Gastroesophageal sphincter (tissue), 4 donors: Measurements from ENCODE around the gene KNTC1. TPM values are rescaled to one million over a fixed set of nuclear protein-coding genes. Genes with fewer than 3 reads are reported as not detected.
"Not testable (repeated sequence)": the region's sequence is repeated elsewhere in the genome, so short reads cannot be mapped to it uniquely, and the experiment has no call there.

Source experiments
- ATAC-seq: fragments of 150-250 bp; one replicate; pipeline ENCODE4 v1.9.1; 2016; ENCODE audit warnings: mild to moderate bottlenecking, moderate library complexity
- H3K27ac ChIP-seq, 4 donors: fragments of 200-600 bp; sonication (generic) in 3 of 4; 1 replicate in 3 of 4; 2 replicates in 1 of 4; pipeline ENCODE4 v1.5.1; 2016 to 2019
- H3K27me3 ChIP-seq: fragments of 200-600 bp; sonication (generic); one replicate; pipeline ENCODE4 v1.5.1; 2019
- H3K36me3 ChIP-seq, 2 donors: fragments of 200-600 bp; sonication (generic); one replicate each; pipeline ENCODE4 v1.5.1; 2019; ENCODE audit warnings: control low read depth in 1 of 2
- H3K4me1 ChIP-seq, 3 donors: fragments of 200-600 bp; sonication (generic); 1 replicate in 2 of 3; 2 replicates in 1 of 3; pipeline ENCODE4 v1.5.1; 2016 to 2019; ENCODE audit warnings: control low read depth in 2 of 3
- H3K4me3 ChIP-seq, 2 donors: fragments of 200-600 bp; sonication (generic); one replicate each; pipeline ENCODE4 v1.5.1; 2019; ENCODE audit warnings: mild to moderate bottlenecking in 1 of 2, moderate library complexity in 1 of 2
- H3K9me3 ChIP-seq, 3 donors: fragments of 200-600 bp; sonication (generic); one replicate each; pipeline ENCODE4 v1.5.1; 2017 to 2019; ENCODE audit warnings: control low read depth in 2 of 3
- EP300 ChIP-seq: sonication (generic); formaldehyde crosslinking; IDR thresholded peaks from one replicate; pipeline ENCODE4 v1.6.1; 2017; ENCODE audit warnings: antibody characterized with exemption, mild to moderate bottlenecking
- POLR2A ChIP-seq, 2 donors: fragments of 450-650 bp; IDR thresholded peaks; one replicate each; pipeline ENCODE4 v1.6.1; 2017; ENCODE audit warnings: antibody characterized with exemption in 2 of 2, mild to moderate bottlenecking in 2 of 2, moderate library complexity in 1 of 2
- POLR2AphosphoS5 ChIP-seq: sonication (generic); formaldehyde crosslinking; IDR thresholded peaks from one replicate; pipeline ENCODE4 v1.6.1; 2017; ENCODE audit warnings: antibody characterized with exemption
- WGBS, 2 donors: methylation state at CpG; one replicate each; pipeline ENCODE4 v1.1.5; 2018; ENCODE audit warnings: low coverage in 1 of 2; 5-methylcytosine and 5-hydroxymethylcytosine counted together
- total RNA-seq, 4 donors: library from RNA; depleted of rRNA; stranded (reverse); fragments of >200 nt; gene quantifications; one replicate each; pipeline ENCODE4 v1.1.0, GENCODE V29; 2016
- TF ChIP-seq, protein P1 (sequence below), 4 experiments: fragments of 200-600 bp in 2 of 4; fragments of 450-650 bp in 2 of 4; sonication (generic) in 1 of 4; IDR thresholded peaks; one replicate each; pipeline ENCODE4 v1.5.1; 2017 to 2019; ENCODE audit warnings: antibody characterized with exemption in 4 of 4, mild to moderate bottlenecking in 2 of 4, moderate library complexity in 2 of 4

KNTC1 gene
- total RNA-seq, 4 donors from 2014 or later = 3.5 to 15.9 (median 10.4) TPM

DNA sequence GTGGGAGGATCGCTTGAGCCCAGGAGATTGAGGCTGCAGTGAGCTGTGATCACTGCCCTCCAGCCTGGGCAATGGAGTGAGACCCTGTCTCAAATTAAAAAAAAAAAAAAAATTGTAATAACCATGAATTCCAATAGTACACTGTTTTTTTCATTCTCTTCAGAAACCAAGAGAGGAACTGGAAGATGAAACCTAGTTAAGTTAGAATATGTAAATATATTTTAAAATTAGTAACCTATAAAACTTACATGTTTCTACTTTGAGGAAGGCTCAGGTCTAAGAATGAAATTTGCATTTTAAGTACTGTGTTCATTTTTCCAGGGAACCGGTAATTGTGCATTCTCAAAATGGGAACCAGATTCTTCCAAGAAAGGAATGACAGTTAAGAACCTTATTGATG, 18.8 kb downstream of the KNTC1 start:
- Histone ChIP-seq H3K36me3 (peaks cover 0 to 58% of the 10 kb centered on the region in 2 donors), H3K27me3 (no peaks in the 10 kb centered on the region), H3K4me3 (no peak overlapping the region), H3K9me3 (no peaks in the 10 kb centered on the region), H3K27ac (no peak overlapping the region), H3K4me1 (no peaks in the 10 kb centered on the region)
- WGBS, 2 donors = 92 to 100% methylated on average over 1 to 2 of the region's 2 CpGs
- no peak for ATAC-seq
- TF ChIP-seq, protein P1, sequence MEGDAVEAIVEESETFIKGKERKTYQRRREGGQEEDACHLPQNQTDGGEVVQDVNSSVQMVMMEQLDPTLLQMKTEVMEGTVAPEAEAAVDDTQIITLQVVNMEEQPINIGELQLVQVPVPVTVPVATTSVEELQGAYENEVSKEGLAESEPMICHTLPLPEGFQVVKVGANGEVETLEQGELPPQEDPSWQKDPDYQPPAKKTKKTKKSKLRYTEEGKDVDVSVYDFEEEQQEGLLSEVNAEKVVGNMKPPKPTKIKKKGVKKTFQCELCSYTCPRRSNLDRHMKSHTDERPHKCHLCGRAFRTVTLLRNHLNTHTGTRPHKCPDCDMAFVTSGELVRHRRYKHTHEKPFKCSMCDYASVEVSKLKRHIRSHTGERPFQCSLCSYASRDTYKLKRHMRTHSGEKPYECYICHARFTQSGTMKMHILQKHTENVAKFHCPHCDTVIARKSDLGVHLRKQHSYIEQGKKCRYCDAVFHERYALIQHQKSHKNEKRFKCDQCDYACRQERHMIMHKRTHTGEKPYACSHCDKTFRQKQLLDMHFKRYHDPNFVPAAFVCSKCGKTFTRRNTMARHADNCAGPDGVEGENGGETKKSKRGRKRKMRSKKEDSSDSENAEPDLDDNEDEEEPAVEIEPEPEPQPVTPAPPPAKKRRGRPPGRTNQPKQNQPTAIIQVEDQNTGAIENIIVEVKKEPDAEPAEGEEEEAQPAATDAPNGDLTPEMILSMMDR (IDR thresholded peaks at IDR 0.05) = no peak
- TF ChIP-seq POLR2AphosphoS5 (no peak), POLR2A (IDR thresholded peaks at IDR 0.05) (no peak), EP300 (no peak)

- WGBS, 2 donors = 66 to 76% methylated on average over 4 to 5 of the region's 5 CpGs
- ATAC-seq = no peak
- no peaks in the 10 kb centered on the region for H3K9me3 ChIP-seq
Measured at GRCh38 chr12:122547330-122547729, 20.3 kb downstream of the KNTC1 start.

DNA sequence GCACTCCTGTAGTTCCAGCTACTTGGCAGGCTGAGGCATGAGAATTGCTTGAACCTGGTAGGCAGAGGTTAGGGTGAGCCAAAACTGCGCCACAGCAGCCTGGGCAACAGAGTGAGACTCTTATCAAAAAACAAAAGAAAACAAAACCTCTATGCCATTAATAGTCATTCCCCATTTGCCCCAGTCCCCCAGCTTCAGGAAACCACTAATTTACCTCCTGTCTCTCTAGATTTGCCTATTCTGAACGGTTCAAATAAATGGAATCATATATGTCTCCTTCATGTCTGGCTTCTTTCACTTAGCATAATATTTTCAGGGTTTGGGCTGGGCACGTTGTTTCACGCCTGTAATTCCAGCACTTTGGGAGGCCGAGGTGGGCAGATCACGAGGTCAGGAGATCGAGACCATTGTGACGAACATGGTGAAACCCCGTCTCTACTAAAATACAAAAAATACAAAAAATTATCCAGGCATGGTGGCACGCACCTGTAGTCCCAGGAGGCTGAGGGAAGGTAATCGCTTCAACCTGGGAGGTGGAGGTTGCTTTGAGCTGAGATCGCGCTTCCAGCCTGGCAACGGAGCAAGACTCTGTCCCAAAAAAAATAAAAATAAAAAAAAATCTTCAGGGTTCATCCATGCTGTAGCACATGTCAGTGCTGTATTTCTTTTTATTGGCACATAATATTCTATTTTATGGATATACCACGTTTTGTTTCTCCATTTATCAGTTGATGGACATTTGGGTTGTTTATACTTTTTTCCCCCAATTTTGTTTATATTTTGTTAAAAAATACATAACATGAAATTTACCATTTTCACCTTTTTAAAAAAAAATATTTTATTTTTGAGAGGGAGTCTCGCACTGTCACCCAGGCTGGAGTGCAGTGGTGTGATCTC, 31.9 kb downstream of the KNTC1 start:
- no peak for ATAC-seq
- Histone ChIP-seq H3K36me3 (peaks cover 0 to 60% of the 10 kb centered on the region in 2 donors), H3K9me3 (no peaks in the 10 kb centered on the region), H3K4me3 (no peak overlapping the region), H3K27me3 (no peaks in the 10 kb centered on the region), H3K27ac (no peak overlapping the region), H3K4me1 (no peaks in the 10 kb centered on the region)
- WGBS, 2 donors = 97 to 98% methylated on average over 8 to 12 of the region's 16 CpGs
- TF ChIP-seq, protein P1 (IDR thresholded peaks at IDR 0.05) = no peak
- TF ChIP-seq EP300 (no peak), POLR2AphosphoS5 (no peak), POLR2A (IDR thresholded peaks at IDR 0.05) (no peak)

More at GRCh38 chr12:122547330-122547729, 20.3 kb downstream of the KNTC1 start:
- no peak overlapping the region for H3K27ac ChIP-seq
- H3K27me3 ChIP-seq = no peaks in the 10 kb centered on the region
- no peak overlapping the region for H3K4me3 ChIP-seq
- TF ChIP-seq, protein P1 (IDR thresholded peaks at IDR 0.05) = no peak
- TF ChIP-seq POLR2A (IDR thresholded peaks at IDR 0.05) (no peak), EP300 (no peak), POLR2AphosphoS5 (no peak)
- H3K4me1 ChIP-seq = no peaks in the 10 kb centered on the region
- peaks cover 0 to 70% of the 10 kb centered on the region in 2 donors for H3K36me3 ChIP-seq

DNA sequence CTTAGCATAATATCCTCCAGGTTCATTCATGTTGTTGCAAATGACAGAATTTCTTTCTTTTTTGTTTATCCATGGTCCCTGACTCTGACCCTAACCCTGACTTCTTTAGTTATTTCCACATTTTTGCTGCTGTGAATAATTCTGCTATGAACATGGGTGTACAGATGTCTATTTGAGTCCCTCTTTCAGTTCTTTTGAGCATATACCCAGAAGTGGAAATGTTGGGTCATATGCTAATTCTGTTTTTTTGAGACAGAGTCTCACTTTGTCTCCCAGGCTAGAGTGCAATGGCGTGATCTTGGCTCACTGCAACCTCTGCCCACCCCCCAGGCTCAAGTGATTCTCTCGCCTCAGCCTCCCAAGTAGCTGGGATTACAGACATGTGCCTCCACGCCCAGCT, 33.1 kb downstream of the KNTC1 start:
- no peak overlapping the region for H3K27ac ChIP-seq
- no peak overlapping the region for H3K4me3 ChIP-seq
- 100% methylated on average over 2 to 3 of the region's 3 CpGs for WGBS, 2 donors
- no peaks in the 10 kb centered on the region for H3K9me3 ChIP-seq
- H3K4me1 ChIP-seq = no peaks in the 10 kb centered on the region
- TF ChIP-seq POLR2AphosphoS5 = no peak
- TF ChIP-seq, protein P1 (IDR thresholded peaks at IDR 0.05) = no peak
- TF ChIP-seq POLR2A (IDR thresholded peaks at IDR 0.05) = no peak
- no peak for ATAC-seq
- H3K36me3 ChIP-seq = peaks cover 0 to 68% of the 10 kb centered on the region in 2 donors
- no peaks in the 10 kb centered on the region for H3K27me3 ChIP-seq

- WGBS, 2 donors = 79 to 95% methylated on average over 4 of the region's 4 CpGs
- ATAC-seq = no peak
- H3K27me3 ChIP-seq = no peaks in the 10 kb centered on the region
- no peaks in the 10 kb centered on the region for H3K9me3 ChIP-seq
- no peak overlapping the region for H3K27ac ChIP-seq
- no peaks in the 10 kb centered on the region for H3K4me1 ChIP-seq
- H3K4me3 ChIP-seq = no peak overlapping the region
- H3K36me3 ChIP-seq = peaks cover 0 to 46% of the 10 kb centered on the region in 2 donors
- TF ChIP-seq POLR2A (IDR thresholded peaks at IDR 0.05) = no peak
- TF ChIP-seq, protein P1 (IDR thresholded peaks at IDR 0.05) = no peak
Measured at GRCh38 chr12:122563361-122563760, 36.3 kb downstream of the KNTC1 start.

- H3K4me1 ChIP-seq, H3K27me3 ChIP-seq, H3K9me3 ChIP-seq, H3K27ac ChIP-seq, ATAC-seq, H3K4me3 ChIP-seq: not testable (repeated sequence)
- peaks cover 0 to 63% of the 10 kb centered on the region in 2 donors for H3K36me3 ChIP-seq
- WGBS, 2 donors = 91 to 100% methylated on average over 4 to 5 of the region's 5 CpGs
Measured at GRCh38 chr12:122566816-122567215, 39.8 kb downstream of the KNTC1 start.
